SU-DHL-6 (cell line): Measurements from ENCODE around the gene CCDC27.

ENCODE experiments used
- EZH2phosphoT487 ChIP-seq: fragments of 200-600 bp; sonication (generic), shearing (Covaris generic); conservative IDR thresholded peaks from 2 replicates; pipeline ENCODE4 v1.6.1; 2018; ENCODE audit warnings: mild to moderate bottlenecking, antibody characterized with exemption, low read length, moderate library complexity, mixed read lengths
- TF ChIP-seq, protein P1 (sequence below): fragments of 200-600 bp; sonication (generic); IDR thresholded peaks from one replicate; pipeline ENCODE4 v1.5.1; 2017; ENCODE audit warnings: antibody characterized with exemption, mild to moderate bottlenecking, low read length, moderate library complexity; ENCODE audit not compliant: insufficient read depth, poor library complexity, severe bottlenecking

DNA sequence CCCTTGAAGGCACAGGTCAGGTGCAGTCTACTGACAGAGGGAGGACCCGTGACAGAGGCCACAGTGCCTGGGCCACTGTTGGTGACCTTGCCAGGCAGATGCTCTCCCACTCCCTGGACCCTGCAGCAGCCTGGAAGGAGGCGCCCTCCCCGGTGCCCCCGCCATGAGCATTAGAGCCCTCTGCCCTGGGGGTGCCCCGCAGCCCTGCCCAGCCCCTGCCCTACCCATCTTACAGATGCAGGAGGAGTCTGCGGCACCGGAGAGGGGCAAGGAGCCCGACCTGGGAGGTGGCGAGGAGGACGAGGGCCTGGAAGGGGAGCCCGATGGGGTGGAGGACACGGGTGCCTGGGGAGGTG is 10.6 kb downstream of the CCDC27 start:
- TF ChIP-seq, protein P1, sequence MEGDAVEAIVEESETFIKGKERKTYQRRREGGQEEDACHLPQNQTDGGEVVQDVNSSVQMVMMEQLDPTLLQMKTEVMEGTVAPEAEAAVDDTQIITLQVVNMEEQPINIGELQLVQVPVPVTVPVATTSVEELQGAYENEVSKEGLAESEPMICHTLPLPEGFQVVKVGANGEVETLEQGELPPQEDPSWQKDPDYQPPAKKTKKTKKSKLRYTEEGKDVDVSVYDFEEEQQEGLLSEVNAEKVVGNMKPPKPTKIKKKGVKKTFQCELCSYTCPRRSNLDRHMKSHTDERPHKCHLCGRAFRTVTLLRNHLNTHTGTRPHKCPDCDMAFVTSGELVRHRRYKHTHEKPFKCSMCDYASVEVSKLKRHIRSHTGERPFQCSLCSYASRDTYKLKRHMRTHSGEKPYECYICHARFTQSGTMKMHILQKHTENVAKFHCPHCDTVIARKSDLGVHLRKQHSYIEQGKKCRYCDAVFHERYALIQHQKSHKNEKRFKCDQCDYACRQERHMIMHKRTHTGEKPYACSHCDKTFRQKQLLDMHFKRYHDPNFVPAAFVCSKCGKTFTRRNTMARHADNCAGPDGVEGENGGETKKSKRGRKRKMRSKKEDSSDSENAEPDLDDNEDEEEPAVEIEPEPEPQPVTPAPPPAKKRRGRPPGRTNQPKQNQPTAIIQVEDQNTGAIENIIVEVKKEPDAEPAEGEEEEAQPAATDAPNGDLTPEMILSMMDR, result no peak
- no peak for TF ChIP-seq EZH2phosphoT487
